ENCODE data around the gene ACTR3C.
A peak's percentile ranks its signal among the peaks of the same experiment; 100 is the strongest.

ACTR3C gene

DNA sequence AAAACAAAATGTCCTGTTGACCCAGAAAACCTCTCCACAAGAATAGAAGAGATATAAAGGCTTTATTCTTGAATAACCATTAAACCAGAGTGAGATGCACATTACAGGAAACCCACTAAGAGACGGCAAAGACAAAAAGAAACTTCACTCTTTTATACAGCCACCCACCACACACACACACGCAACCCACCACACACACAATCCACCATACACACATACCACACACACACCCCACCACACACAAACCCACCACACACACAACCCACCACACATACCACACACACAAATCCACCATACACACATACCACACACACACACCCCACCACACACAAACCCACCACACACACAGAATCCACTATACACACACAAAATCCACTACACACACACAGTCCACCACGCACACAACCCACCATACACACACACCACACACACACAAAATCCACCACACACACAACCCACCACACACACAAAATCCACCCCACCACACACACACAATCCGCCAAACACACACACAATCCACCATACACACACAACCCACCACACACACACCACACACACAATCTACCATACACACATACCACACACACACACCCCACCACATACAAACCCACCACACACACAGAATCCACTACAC is 35.8 kb upstream of the ACTR3C start:
- no peak for DNase-seq

DNA sequence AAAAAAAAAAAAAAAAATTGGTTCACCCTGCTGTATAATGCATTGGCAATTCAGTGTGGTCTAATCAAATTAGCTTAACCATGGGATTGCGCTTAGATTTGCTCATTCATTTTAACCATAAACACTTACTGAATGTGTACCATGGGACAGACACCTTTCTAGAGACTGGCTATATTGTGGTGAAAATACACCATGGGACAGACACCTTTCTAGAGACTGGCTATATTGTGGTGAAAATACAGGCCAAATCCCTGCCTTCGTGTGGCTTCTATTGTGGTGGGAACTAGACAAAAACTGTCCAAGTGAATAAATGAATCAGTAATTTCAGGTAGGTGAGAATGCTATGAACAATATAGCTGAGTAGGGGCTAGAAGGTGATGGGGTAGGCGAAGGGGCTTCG is 35.1 kb upstream of the ACTR3C start:
- no peak for DNase-seq

DNA sequence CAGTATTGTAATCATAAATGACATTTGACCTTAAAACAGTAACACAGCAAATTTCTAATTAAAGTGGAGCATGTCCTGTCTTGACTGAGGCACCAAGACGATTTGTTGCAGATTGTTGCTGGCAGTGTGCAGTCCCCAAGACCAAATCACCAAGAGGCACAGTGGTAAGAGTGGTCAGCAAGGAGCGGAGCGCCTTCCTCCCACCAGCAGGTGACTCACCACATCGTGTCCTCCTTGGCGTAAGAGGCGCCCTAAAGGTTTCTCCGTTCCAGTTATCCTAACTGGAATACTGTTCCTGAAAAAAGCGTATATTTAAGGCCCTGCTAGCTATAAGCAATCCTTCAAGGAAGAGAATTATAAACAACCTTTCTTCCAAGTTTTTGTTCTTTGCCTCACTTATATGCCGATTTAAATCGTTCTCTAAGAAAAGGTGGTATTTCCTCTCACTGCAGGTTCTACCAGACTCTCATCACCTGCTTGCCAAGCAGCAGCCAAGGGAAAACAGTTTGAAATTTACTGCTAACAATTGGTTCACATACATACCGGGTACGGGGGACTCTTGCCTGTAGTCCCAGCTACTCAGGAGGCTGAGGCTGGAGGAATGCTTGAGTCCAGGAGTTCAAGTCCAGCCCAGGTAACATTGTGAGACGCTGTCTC is 34.6 kb upstream of the ACTR3C start:
- DNase-seq = no peak

DNA sequence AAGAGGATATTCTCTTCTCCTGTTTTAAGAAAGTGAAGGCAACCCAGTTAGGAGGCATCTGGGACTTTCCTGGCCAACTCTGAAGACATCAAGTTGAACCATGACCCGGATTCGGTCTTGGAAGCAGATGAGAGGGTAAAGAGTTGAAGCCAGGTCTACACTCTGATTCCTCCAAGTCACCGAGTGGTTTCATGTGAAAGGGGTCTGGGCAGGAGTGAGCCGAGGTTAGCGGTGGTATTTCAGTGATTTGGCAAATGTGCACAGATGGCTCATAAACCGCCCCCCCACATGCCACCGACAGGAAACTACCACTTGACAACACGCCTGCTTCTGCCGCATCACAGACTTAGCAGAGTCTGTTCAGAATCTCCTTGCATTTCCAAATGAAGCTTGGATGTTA is 33.9 kb upstream of the ACTR3C start:
- peak; percentile 59 for DNase-seq

DNA sequence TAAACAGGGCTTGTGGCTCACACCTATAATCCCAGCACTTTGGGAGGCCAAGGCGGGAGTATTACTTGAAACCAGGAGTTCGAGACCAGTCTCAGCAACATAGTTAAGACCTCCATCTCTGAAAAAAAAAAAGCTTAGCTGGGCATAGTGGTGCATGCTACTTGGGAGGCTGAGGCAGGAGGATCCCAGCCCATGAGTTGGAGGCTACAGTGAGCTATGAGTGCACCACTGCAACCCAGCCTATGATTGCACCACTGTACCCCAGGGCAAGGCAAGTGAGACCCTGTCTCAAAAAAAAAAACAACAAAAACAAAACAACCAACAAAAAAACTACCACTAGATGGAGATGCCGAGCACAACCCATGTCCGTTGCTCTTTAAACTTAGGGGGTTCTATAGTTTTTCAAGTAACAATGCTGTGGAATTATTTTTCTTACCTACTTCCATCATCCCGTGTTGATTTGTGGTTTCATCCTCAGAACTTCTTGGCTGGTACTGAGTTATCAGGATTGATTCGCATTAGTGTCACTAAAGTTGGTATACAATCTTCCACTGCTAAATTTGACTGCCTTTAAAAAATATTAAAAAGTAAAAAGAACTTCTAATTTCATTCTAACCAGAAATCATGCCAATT is 33.0 kb upstream of the ACTR3C start:
- no peak for DNase-seq

DNA sequence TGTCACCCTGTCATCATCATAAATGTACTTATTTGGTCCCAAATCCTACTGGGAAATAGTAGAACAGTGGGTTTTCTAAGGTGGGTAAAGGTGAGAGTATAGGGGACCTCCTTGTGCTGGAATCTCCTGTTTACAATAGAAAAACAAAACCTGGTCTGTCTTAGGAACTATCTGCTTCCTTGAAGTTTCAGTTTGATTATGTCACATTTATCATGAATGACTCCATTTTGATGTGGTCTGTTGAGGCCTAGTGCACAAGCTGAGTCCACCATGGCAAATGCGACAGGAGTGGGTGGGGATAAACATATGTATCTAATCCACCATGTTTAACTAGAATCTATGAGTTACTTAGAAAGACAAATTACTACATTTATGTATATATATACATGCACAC is 32.3 kb upstream of the ACTR3C start:
- no peak for DNase-seq

DNA sequence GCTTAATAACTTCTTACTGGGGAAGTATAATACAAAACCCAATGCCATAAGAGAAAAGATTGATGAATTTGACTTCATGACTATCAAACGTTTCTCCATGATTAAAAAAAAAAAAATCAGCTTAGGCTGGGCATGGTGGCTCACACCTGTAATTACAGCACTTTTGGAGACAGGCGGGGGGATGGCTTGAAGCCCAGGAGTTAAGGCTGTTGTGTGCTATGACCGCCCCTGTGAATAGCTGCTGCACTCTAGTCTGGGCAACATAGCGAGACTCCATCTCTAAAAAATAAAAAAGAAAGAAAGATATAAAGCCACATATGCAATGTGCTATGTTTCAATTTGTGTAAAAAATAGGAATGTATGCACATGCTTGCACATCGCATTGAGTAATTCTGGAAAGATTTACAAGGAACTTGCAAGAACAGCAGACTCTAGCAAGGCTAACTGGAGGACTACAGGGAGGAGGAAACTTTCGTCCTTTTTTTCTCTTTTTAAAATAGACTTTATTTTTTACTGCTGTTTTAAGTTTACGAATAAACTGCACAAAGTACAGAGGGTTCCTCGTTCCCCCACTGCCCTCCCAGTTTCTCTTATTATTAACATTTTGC is 28.3 kb upstream of the ACTR3C start:
- DNase-seq = no peak

DNA sequence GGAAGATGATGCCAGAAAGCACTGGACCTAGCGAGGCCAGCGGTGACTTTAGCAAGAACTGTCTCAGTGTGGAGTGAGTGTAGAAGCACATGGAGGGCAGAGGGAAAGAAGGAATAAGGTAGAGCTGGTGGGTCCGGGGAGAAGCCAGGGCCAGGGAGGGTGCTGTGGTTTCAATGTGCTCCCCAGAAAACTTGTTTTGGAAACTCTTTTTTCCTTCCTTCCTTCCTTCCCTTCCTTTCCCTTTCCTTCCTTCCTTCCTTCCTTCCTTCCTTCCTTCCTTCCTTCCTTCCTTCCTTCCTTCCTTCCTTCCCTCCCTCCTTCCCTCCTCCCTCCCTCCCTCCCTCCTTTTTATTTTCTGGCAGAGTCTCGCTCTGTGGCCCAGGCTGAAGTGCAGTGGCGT is 23.6 kb upstream of the ACTR3C start:
- DNase-seq = no peak

DNA sequence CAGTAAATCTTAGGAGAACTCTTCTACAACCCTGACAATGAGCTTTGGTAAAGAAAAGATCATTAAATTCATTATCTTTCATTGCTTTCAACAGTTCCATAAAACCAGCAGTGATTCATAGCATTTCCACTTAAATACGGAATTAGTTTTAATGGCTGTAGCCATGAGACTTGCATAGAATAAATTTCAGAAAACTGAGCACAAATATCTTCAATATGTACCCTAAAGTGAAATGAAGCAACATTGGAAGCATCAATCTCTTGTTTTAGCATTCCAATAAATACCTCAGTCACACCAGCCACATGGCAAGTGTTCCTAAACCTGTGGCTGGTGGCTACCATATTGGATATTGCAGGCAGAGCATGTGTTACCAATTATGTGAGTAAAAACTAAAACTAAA is 21.7 kb upstream of the ACTR3C start:
- DNase-seq = no peak

DNA sequence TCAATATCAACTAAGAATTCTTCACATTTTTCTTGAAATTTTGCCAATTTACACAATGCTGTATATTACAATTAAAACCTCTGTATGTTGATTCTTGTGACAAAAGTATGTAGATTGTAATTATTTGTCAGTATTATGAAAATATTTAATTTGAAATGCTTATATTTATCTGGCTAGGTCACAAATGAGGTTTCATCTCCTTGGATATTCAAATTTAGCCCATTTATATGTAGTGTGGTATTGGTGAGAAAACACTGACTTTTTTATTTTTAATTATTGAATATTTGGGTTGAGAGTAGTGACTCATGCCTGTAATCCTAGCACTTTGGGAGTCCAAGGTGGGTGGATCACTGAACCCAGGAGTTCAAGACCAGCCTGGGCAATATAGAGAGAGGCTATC is 21.0 kb upstream of the ACTR3C start:
- DNase-seq = no peak

DNA sequence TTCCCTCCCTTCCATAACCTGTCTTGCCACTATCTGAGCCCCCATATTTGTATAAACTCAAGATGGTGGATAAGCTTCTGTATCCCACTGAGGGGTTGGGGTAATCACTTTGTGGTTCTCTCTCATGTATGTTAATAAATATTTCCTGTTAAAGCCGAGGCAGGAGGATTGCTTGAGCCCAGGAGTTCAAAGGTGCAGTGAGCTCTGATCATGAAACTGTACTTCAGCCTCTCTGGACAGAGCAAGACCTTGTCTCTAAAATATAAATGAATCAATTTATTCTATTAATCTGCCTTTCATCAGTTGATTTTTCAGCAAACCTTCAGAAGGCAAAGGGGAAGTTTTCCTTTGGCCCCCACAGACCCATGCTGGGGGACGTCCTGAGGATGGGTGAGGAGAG is 19.9 kb upstream of the ACTR3C start:
- no peak for DNase-seq

DNA sequence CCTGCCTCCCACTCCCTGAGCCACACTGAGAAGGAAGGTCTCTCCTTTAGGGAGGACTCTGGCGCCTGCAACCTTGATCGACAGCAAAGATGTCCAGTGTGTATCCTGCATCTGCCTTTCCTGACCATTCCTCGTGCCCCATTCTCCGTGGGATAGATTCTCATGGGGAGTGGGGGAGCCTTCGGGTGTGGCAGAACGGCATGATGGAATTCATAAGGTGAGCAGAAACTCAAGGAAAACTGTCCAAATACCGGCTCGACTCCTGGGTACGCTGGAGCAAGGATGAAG is 18.7 kb upstream of the ACTR3C start:
- no peak for DNase-seq

DNA sequence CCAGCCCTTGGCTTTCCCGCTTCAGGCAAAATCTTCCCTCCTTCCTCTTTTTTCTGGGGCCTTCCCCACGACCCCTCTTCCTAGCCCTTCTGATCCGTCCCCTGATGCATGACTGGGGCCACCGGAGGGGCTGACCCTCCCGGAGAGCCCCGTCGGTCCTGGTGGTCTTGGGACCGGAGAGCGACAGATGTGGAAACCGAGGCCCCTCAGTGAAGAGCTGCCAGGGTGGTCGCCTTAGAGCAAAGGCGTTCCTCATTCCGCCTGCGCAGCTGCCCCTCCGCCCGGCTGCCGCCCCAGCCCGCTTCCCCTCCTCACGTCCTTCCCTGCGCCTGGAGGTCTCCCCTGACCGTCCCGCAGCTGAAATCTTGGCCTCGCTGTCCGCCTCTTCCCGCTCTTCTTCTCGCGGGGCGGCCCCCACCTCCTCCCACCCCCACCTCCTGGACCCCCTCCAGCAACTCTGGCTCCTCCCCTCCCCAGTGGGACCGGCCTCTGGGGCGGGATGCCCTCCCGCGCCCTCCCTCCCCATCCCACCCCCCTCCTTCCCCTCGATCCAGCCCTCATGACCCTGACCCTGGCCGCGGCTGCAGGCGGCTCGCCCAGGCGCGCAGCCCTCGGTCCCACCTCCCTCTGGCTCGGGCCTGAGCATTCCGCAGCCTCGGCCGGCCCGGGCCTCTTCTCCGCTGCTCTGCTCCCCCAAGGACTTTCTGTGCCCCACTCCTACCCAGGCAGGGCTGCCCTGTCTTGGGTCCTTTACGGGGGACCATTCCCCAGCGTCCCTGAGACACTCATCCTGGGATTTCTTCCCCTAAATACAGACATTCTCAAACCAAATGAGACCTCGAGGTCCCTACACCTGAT is 18.1 kb upstream of the ACTR3C start, which contains the start of gene RARRES2:
TSS of gene RARRES2 (minus strand) at position 367 of the 858 bp plus-strand sequence. CDS start 1,020 bp downstream, outside the sequence.
- no peak for DNase-seq

DNA sequence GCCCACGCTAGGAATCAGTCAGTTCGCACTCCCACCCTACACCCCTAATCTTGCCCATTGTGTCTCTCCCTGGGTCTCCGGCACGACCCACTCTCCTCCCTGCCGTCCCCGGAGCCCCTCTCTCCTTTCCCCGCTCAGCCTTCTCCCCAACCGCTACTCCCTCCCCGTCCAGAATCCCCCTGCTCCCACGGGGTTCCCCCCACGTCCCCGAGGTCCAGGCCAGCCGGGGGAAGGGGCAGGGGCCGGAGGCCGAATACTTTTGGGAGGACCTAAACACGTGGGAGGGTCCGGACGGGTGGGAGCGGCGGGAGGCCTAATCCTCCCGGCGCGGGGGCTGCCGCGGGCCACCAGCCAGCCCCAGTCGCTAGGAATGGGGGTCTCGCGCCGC is 17.5 kb upstream of the ACTR3C start:
- DNase-seq = no peak

DNA sequence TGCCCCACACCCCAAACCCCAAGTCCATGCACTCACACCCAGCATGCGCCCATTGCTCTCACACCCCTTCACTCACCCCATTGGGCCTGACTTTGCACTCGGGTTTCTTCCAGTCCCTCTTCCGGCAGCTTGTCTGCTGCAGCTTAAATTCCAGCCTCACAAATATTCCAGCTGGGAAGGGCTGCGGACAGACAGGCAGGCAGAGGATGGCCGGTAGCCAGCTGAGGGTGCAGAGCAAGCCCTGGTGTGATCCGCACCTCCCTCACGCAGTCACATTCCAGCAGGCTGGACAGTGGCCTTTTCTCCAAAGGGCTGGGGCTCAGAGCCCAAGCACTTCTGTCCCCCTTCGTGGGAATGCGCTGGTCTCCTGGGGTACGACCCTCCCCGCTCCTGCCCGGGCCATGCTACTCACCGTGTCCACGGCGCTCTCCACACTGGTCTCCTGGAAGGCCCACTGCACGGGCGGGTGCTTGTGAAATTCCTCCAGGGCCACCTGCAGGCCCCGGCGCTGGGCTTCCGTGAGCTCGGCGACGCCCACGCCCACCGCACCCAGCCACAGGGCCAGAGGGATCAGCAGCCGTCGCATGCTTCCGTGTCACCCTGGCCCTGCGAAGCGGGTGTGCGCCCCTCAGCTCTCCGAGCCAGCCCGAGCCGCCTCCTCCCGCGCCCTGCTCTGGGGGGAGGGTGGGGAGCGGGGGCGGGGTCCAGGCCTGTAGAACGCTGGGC is 16.8 kb upstream of the ACTR3C start:
- DNase-seq = no peak

DNA sequence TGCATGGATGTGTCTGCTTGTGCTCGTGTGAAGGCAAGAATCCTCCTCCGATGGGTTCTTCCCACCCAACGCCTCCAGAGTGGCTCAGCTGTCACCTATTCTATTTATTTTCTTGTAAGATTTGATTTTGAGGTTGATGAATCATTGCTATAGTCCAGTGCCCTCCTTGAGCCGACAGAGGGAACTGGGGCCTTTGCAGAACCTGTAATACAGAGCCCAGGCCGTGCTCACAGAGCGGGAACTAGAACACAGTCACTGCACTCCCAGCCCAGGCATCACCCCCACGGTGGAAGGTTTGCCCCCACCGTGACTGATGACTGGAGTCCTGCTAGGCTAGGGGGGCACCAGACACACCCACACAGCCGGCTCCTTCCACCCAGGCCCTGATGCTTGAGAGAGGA is 16.1 kb upstream of the ACTR3C start:
- no peak for DNase-seq

DNA sequence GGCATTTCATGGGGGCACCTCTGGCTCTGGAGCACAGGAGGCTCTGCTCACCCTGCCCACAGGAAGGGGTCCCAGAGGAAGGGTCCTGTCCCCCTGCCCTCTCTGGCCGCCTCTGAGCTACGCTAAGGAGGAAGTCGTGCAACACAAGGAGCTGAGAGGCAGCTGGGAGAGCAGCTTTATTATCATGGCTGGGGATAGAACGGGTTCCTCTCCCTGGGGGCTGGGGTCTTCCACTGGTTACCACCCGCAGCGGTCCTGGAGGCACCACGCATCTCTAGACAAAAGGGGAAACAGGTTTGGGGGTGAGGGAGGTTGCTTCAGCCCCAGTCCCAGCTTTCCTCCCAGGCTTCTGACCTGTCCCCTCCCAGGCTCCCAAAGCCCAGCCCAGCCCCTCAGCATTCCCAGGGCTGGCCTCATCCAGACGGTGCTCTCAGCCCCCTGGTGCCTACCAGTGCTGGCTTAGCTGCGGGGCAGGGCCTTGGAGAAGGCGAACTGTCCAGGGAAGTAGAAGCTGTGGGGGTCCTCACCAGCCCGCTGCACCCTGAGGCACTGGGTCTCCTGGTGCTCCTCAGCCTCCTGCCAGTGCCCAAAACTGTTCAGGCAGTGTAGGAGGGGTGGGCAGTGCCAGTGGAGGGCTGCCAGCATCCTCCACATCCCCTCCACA is 15.0 kb upstream of the ACTR3C start:
- DNase-seq = no peak

DNA sequence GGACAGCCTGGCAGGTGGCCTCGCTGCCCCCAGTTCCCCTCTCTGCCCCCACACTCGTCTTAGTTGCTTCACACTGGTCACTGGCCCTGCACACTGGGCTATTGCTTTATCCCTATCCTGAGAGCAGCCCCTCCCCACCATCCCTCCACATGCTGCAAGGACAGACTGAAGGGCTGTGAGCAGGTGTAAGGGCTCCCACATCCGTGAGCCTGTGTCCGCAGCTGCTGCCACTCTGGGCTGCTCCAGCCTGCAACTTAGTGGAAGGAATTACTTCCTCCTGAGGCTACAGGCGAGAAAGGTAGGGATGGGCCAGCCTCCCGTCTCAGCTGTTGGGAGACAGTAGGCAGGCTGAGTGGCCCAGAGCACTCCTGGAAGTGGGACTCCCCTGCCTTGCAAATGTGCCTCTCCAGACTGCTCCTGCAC is 14.3 kb upstream of the ACTR3C start:
- no peak for DNase-seq

DNA sequence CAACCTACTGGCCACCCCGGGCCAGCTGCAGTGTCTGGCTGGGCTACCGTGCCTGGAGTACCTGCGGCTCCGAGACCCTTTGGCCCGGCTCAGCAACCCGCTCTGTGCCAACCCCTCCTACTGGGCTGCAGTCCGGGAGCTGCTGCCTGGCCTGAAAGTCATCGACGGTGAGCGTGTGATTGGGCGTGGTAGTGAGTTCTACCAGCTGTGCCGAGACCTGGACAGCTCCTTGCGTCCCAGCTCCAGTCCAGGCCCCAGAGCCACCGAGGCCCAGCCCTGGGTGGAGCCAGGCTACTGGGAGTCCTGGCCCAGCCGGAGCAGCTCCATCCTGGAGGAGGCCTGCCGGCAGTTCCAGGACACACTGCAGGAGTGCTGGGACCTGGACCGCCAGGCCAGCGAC is 13.8 kb upstream of the ACTR3C start:
- no peak for DNase-seq

DNA sequence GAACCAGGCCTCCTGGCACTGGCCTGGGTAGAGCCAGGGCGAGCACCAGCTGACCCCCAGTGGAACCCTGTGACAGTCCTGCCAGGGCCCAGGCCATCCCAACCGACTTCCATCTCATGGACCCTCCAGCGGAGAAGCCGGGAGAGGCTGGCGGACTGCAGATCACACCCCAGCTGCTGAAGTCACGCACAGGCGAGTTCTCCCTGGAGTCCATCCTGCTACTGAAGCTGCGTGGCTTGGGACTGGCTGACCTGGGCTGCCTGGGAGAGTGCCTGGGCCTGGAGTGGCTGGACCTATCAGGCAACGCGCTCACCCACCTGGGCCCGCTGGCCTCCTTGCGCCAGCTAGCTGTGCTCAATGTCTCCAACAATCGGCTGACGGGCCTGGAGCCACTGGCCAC is 13.4 kb upstream of the ACTR3C start:
- DNase-seq = no peak

DNA sequence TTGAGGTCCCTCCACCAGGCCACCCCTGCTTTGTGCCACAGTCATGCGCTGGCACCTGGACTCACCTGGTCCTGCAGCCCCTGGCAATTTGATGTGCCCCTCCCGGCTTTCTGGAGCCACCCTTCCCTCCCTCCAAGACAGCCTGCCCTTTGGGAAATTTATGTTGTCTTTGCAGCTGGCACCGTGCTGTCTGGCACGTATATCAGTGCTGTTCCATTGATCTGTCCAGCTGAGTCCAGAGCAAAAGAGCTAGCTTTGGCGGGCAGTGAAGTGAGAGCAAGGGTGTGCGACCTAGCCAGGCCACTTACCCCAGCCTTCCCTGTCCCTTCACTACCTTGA is 12.4 kb upstream of the ACTR3C start:
- no peak for DNase-seq

DNA sequence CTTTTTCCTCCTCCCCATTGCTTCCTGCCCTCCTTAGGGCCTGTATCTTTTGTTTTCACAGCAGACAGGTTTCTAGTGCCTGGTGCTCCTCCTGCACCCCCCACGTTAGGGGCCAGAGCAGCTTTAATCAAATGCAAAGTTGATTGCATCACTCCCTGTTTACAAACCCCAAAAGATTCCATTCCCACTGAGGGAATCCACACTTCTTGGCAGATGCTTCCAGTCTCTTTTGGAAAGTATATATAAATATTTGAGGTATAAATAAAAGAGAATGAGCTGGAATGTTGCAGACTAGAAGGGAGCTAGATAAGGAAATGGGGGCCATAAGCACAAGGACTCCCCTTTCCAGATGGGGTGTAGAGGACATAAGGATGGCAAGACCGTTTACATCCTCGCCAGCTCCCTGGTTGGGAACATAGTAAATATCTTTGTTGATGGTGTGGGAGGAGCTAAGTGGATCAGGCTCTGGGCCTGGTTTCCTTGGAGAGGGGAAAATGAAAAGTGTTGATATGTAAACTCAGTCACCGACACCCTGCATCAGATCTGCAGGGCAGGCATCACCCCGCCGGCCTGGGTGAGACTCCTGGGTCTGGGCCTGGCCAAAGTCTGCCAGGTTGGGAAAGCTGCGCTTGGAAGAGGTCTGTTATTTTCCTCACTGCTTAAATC is 11.9 kb upstream of the ACTR3C start:
- DNase-seq = no peak

All from activated CD4-positive, alpha-beta T cell treated with anti-CD3 and anti-CD28 coated beads for 1 hour (primary cell).